H1 (cell line): ENCODE measurements around the gene CCNI. TPM values are rescaled to one million over a fixed set of nuclear protein-coding genes. Genes with fewer than 3 reads are reported as not detected.

Experiments used
- ATF2 ChIP-seq: IDR thresholded peaks from 2 replicates; pipeline ENCODE4 v1.6.1; 2012; ENCODE audit warnings: low read length, inconsistent platforms
- polyA plus RNA-seq, 7 experiments: library from polyadenylated mRNA; depleted of rRNA in 3 of 7; stranded (reverse) in 5 of 7; unstranded in 2 of 7; fragments of >200 nt in 5 of 7; fragments of 200-250 nt in 2 of 7; gene quantifications; 1 replicate in 5 of 7; 2 replicates in 1 of 7; 4 replicates in 1 of 7; pipeline versions ENCODE4 v1.2.1 to v1.2.3, GENCODE V29; 2011 to 2013; ENCODE audit warnings: missing spikeins in 2 of 7, mixed read lengths in 2 of 7
- total RNA-seq: library from RNA; stranded (reverse); fragmentation: NEBNext Ultra II Directional; extraction: Animal tissue kit (Norgen Biotek cat#: 25700); gene quantifications from 2 replicates; pipeline ENCODE4 v1.2.1, GENCODE V29; 2021
- TF ChIP-seq, protein P1 (sequence below): fragments of 300-600 bp; sonication (generic); IDR thresholded peaks from 2 replicates; pipeline ENCODE4 v1.7.1; 2012; ENCODE audit warnings: low read length, moderate library complexity, mild to moderate bottlenecking, inconsistent platforms; ENCODE audit not compliant: insufficient replicate concordance

Gene CCNI
- total and polyA plus RNA-seq, 2 of the 8 experiments (the other 6 are each of a cell fraction or from before 2014, with no cell fraction given), result 97.8 to 234 TPM

- TF ChIP-seq, protein P1, sequence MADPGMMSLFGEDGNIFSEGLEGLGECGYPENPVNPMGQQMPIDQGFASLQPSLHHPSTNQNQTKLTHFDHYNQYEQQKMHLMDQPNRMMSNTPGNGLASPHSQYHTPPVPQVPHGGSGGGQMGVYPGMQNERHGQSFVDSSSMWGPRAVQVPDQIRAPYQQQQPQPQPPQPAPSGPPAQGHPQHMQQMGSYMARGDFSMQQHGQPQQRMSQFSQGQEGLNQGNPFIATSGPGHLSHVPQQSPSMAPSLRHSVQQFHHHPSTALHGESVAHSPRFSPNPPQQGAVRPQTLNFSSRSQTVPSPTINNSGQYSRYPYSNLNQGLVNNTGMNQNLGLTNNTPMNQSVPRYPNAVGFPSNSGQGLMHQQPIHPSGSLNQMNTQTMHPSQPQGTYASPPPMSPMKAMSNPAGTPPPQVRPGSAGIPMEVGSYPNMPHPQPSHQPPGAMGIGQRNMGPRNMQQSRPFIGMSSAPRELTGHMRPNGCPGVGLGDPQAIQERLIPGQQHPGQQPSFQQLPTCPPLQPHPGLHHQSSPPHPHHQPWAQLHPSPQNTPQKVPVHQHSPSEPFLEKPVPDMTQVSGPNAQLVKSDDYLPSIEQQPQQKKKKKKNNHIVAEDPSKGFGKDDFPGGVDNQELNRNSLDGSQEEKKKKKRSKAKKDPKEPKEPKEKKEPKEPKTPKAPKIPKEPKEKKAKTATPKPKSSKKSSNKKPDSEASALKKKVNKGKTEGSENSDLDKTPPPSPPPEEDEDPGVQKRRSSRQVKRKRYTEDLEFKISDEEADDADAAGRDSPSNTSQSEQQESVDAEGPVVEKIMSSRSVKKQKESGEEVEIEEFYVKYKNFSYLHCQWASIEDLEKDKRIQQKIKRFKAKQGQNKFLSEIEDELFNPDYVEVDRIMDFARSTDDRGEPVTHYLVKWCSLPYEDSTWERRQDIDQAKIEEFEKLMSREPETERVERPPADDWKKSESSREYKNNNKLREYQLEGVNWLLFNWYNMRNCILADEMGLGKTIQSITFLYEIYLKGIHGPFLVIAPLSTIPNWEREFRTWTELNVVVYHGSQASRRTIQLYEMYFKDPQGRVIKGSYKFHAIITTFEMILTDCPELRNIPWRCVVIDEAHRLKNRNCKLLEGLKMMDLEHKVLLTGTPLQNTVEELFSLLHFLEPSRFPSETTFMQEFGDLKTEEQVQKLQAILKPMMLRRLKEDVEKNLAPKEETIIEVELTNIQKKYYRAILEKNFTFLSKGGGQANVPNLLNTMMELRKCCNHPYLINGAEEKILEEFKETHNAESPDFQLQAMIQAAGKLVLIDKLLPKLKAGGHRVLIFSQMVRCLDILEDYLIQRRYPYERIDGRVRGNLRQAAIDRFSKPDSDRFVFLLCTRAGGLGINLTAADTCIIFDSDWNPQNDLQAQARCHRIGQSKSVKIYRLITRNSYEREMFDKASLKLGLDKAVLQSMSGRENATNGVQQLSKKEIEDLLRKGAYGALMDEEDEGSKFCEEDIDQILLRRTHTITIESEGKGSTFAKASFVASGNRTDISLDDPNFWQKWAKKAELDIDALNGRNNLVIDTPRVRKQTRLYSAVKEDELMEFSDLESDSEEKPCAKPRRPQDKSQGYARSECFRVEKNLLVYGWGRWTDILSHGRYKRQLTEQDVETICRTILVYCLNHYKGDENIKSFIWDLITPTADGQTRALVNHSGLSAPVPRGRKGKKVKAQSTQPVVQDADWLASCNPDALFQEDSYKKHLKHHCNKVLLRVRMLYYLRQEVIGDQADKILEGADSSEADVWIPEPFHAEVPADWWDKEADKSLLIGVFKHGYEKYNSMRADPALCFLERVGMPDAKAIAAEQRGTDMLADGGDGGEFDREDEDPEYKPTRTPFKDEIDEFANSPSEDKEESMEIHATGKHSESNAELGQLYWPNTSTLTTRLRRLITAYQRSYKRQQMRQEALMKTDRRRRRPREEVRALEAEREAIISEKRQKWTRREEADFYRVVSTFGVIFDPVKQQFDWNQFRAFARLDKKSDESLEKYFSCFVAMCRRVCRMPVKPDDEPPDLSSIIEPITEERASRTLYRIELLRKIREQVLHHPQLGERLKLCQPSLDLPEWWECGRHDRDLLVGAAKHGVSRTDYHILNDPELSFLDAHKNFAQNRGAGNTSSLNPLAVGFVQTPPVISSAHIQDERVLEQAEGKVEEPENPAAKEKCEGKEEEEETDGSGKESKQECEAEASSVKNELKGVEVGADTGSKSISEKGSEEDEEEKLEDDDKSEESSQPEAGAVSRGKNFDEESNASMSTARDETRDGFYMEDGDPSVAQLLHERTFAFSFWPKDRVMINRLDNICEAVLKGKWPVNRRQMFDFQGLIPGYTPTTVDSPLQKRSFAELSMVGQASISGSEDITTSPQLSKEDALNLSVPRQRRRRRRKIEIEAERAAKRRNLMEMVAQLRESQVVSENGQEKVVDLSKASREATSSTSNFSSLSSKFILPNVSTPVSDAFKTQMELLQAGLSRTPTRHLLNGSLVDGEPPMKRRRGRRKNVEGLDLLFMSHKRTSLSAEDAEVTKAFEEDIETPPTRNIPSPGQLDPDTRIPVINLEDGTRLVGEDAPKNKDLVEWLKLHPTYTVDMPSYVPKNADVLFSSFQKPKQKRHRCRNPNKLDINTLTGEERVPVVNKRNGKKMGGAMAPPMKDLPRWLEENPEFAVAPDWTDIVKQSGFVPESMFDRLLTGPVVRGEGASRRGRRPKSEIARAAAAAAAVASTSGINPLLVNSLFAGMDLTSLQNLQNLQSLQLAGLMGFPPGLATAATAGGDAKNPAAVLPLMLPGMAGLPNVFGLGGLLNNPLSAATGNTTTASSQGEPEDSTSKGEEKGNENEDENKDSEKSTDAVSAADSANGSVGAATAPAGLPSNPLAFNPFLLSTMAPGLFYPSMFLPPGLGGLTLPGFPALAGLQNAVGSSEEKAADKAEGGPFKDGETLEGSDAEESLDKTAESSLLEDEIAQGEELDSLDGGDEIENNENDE, result no peak
- no peak for TF ChIP-seq ATF2
Measured at GRCh38 chr4:77093401-77093800, 17.6 kb upstream of the CCNI start (continued).
